Ishikawa (cell line): ENCODE measurements around the gene SHB.

Source experiments
- CEBPB ChIP-seq: IDR thresholded peaks from 2 replicates; pipeline ENCODE4 v1.6.1; 2012
- CREB1 ChIP-seq: IDR thresholded peaks from 2 replicates; pipeline ENCODE4 v1.6.1; 2012; ENCODE audit warnings: low read depth
- EGR1 ChIP-seq: IDR thresholded peaks from 2 replicates; pipeline ENCODE4 v1.6.1; 2012
- EP300 ChIP-seq: IDR thresholded peaks from 2 replicates; pipeline ENCODE4 v1.6.1; 2012; ENCODE audit warnings: borderline replicate concordance
- FOXM1 ChIP-seq: IDR thresholded peaks from 2 replicates; pipeline ENCODE4 v1.6.1; 2012; ENCODE audit warnings: low read depth, borderline replicate concordance
- NFIC ChIP-seq: IDR thresholded peaks from 2 replicates; pipeline ENCODE4 v1.6.1; 2012
- RAD21 ChIP-seq: IDR thresholded peaks from 2 replicates; pipeline ENCODE4 v1.6.1; 2012; ENCODE audit warnings: low read depth
- REST ChIP-seq: IDR thresholded peaks from 2 replicates; pipeline ENCODE4 v1.6.1; 2012; ENCODE audit warnings: low read depth, mild to moderate bottlenecking
- TAF1 ChIP-seq: IDR thresholded peaks from 2 replicates; pipeline ENCODE4 v1.6.1; 2012; ENCODE audit warnings: low read depth, mild to moderate bottlenecking
- TCF12 ChIP-seq: IDR thresholded peaks from 2 replicates; pipeline ENCODE4 v1.6.1; 2012; ENCODE audit warnings: low read depth
- TEAD4 ChIP-seq: IDR thresholded peaks from 2 replicates; pipeline ENCODE4 v1.6.1; 2012
- USF1 ChIP-seq: IDR thresholded peaks from 2 replicates; pipeline ENCODE4 v1.6.1; 2012
- YY1 ChIP-seq: IDR thresholded peaks from 2 replicates; pipeline ENCODE4 v1.6.1; 2012; ENCODE audit warnings: low read depth
- ZBTB7A ChIP-seq: IDR thresholded peaks from 2 replicates; pipeline ENCODE4 v1.6.1; 2012; ENCODE audit warnings: low read depth
- TF ChIP-seq, protein P1 (sequence below): IDR thresholded peaks from 2 replicates; pipeline ENCODE4 v1.6.1; 2012

SHB gene

GRCh38 chr9:38027714-38028113, 41.3 kb downstream of the SHB start:
- no peak for TF ChIP-seq CREB1
- TF ChIP-seq ZBTB7A = no peak
- no peak for TF ChIP-seq USF1
- no peak for TF ChIP-seq YY1
- TF ChIP-seq EGR1 = no peak
- TF ChIP-seq FOXM1 = no peak
- TF ChIP-seq, protein P1, sequence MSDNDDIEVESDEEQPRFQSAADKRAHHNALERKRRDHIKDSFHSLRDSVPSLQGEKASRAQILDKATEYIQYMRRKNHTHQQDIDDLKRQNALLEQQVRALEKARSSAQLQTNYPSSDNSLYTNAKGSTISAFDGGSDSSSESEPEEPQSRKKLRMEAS = no peak
- no peak for TF ChIP-seq EP300
- no peak for TF ChIP-seq TAF1
- TF ChIP-seq TCF12 = no peak
- TF ChIP-seq RAD21 = no peak
- no peak for TF ChIP-seq REST

GRCh38 chr9:38026840-38027527, 42.0 kb downstream of the SHB start:
- TF ChIP-seq USF1 (no peak), CEBPB (no peak), YY1 (no peak; the same call in 1 of the 2 replicates), EGR1 (no peak), TEAD4 (peak; percentile 70), ZBTB7A (no peak), FOXM1 (peak; percentile 65; the same call in 1 of the 2 replicates), NFIC (no peak; the same call in 1 of the 2 replicates), REST (no peak), EP300 (peak; percentile 73; the same call in 1 of the 2 replicates), TCF12 (peak; percentile 90), TAF1 (no peak), CREB1 (no peak), RAD21 (no peak)
- TF ChIP-seq, protein P1 = peak; percentile 74; the same call in 1 of the 2 replicates

DNA sequence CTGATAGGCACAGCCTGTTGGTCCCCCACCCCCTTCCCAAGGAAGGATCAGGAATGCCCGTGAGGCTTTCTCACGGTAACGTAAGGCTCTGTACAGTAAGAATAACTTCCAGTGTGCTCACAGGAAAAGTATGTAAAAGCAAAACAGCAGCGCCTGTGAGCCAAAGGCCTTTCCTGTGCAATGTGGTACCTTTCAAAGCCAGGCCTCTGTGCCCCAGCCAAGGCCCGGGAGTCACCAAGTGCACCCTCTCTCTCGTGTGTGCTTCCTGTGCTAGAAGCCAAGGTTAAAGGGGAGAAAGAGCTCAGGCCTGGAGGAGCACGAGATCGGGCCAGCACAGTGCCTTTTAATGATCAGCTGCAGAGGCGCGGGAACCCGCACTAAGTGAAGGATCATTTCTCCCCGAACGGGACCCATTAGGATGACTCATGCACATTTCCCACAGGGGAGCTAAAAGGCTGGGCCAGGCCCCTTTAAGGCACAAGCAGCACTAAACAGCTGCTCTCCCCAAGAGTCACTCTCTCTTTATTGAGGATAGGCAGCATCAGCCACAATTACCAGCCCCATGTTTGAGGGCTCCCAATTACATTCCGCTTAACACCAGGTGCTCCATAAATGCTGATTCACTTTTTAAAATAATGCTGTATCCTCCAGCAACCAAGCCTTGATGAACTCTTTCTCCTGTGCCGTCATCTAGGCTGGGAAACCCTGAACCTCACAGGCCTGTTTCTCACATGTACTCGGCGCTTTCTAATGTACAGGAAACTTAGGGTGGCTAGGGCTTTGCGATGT, 42.8 kb downstream of the SHB start:
- TF ChIP-seq FOXM1 = peak; percentile 56; the same call in 1 of the 2 replicates
- TF ChIP-seq TCF12 = peak; percentile 40; the same call in 1 of the 2 replicates
- no peak for TF ChIP-seq RAD21
- TF ChIP-seq NFIC = peak; percentile 24

DNA sequence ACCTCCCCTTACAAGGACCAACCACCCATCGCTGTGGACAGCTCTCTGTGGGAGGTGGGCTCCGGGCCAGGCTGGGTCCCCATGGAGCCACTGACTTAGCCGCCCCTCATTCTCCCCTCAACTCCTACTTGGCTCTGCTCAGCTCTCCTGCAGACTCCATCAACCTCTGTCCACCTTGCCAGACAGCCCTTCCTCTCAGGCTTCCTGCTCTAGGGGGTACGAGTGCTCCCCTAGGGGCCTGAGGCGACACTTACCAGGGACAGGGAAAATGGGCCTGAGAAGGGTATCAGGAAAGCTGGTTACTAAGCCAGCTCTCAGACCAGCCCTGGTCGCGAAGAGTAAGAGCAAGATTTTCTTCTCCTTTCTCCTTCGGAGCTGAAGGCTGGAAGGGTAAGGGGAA, 43.9 kb downstream of the SHB start:
- TF ChIP-seq EGR1 = no peak

- TF ChIP-seq EP300 (no peak), REST (no peak), CREB1 (no peak), YY1 (no peak), TCF12 (peak; percentile 68), NFIC (no peak; the same call in 1 of the 2 replicates), ZBTB7A (no peak), TEAD4 (peak; percentile 25; the same call in 1 of the 2 replicates), USF1 (no peak), EGR1 (no peak), CEBPB (peak; percentile 64), FOXM1 (no peak), TAF1 (no peak), RAD21 (no peak)
- TF ChIP-seq, protein P1 = no peak
Measured at GRCh38 chr9:38024036-38024681, 44.9 kb downstream of the SHB start.
